Measurements from ENCODE around the gene ADISSP.

The ADISSP gene

DNA sequence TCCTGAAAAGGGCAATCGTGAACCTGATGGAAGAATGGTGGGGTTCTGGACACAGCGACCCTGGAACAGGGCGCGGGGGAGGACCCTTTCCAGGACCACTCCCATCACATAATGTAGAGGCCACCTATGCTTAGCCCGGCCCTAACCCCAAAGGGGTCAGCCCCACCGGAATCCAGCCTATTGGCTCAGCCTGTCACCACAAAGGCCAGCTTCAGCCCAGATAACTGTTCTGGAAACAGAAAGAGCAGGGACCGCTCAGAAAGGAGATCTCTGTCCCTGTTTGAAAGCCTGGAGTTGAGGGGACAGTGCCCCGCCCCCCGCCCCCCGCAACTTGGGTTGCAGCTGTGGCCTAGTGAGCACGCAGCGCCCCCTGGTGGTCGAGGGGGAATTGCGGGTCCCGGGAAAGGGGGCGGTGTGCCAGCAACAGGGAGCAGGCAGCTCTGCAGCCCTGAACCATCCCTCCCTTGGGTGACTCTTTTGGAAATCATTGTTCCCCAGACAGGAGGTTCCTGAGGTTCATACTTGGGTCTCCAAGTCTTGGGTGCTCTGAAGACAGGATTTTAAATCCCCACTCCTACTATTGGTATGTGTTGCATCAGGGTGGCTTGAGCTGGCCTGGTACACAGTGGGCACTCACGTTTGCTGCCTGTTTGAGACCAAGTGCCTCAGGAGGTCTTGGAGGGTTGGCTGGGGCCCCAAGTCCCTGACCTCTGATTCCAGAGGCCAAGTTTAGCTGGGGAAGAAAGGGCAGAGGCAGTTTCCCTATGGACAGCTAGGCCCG, 56.7 kb downstream of the ADISSP start:
- Histone ChIP-seq H3K9me3 (ENCODE audit: control insufficient read depth, insufficient read depth, low read depth, low read length) (no peaks in the 10 kb centered on the region), H3K4me3 (ENCODE audit: low read depth, low read length) (no peak overlapping the region), H3K4me1 (ENCODE audit: control insufficient read depth, insufficient read depth, low read length) (no peaks in the 10 kb centered on the region), H3K27ac (ENCODE audit: extremely low read depth, low read depth, low read length) (no peak overlapping the region), H3K36me3 (ENCODE audit: control insufficient read depth in 2 of 2, insufficient read depth in 1 of 2, low read length in 2 of 2) (no peaks in the 10 kb centered on the region)
- ChIA-PET CTCF (interaction anchor here (0.6 to 3.2 kb wide), 62 partner anchors 9 to 1601 kb away, joined by 3 to 94 read pairs (median 5); partner anchors contain the start of genes ADAM33, ADISSP, AP5S1 and SPEF1), POLR2A (interaction anchor here (0.6 to 2.1 kb wide), 5 partner anchors 21 to 503 kb away, joined by 3 to 8 read pairs (median 4); partner anchors contain the start of genes ADISSP, HSPA12B and SPEF1)
- TF ChIP-seq, protein P1, sequence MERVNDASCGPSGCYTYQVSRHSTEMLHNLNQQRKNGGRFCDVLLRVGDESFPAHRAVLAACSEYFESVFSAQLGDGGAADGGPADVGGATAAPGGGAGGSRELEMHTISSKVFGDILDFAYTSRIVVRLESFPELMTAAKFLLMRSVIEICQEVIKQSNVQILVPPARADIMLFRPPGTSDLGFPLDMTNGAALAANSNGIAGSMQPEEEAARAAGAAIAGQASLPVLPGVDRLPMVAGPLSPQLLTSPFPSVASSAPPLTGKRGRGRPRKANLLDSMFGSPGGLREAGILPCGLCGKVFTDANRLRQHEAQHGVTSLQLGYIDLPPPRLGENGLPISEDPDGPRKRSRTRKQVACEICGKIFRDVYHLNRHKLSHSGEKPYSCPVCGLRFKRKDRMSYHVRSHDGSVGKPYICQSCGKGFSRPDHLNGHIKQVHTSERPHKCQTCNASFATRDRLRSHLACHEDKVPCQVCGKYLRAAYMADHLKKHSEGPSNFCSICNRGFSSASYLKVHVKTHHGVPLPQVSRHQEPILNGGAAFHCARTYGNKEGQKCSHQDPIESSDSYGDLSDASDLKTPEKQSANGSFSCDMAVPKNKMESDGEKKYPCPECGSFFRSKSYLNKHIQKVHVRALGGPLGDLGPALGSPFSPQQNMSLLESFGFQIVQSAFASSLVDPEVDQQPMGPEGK (tag by site-specific recombination; IDR thresholded peaks at IDR 0.05) = peak; percentile 64; the same call in 1 of the 2 replicates
- TF ChIP-seq TCF7L2 (IDR thresholded peaks at IDR 0.05; ENCODE audit: borderline replicate concordance, low read depth, low read length) (no peak), ZNF549 (tag by site-specific recombination; IDR thresholded peaks at IDR 0.05) (no peak), ZNF341 (tag by site-specific recombination; IDR thresholded peaks at IDR 0.05; ENCODE audit: low read depth) (peak; percentile 45; the same call in 1 of the 2 replicates), ZFHX2 (tag by site-specific recombination; conservative IDR thresholded peaks at IDR 0.05) (0 out of 2 replicates have a peak, but pooled peaks have one; percentile 35), OSR2 (tag by site-specific recombination; IDR thresholded peaks at IDR 0.05) (no peak), GLIS1 (tag by site-specific recombination; IDR thresholded peaks at IDR 0.05) (peak; percentile 71), ZNF654 (tag by site-specific recombination; IDR thresholded peaks at IDR 0.05; ENCODE audit: low read depth) (peak; percentile 55), ZNF837 (tag by site-specific recombination; IDR thresholded peaks at IDR 0.05) (no peak), ZNF585B (tag by site-specific recombination; IDR thresholded peaks at IDR 0.05) (no peak), ZXDB (tag by site-specific recombination; IDR thresholded peaks at IDR 0.05) (no peak), ZNF37A (tag by site-specific recombination; IDR thresholded peaks at IDR 0.05) (no peak), HOXA7 (CRISPR knock-in tag; IDR thresholded peaks at IDR 0.05; ENCODE audit: borderline replicate concordance) (no peak), ZNF626 (tag by site-specific recombination; IDR thresholded peaks at IDR 0.05) (no peak), SCRT2 (tag by site-specific recombination; IDR thresholded peaks at IDR 0.05) (peak; percentile 80), ZNF76 (tag by site-specific recombination; IDR thresholded peaks at IDR 0.05; ENCODE audit: borderline replicate concordance, low read depth) (no peak), ZNF596 (tag by site-specific recombination; IDR thresholded peaks at IDR 0.05) (no peak), SP7 (tag by site-specific recombination; IDR thresholded peaks at IDR 0.05) (0 out of 2 replicates have a peak, but pooled peaks have one; percentile 27), KLF9 (tag by site-specific recombination; IDR thresholded peaks at IDR 0.05; ENCODE audit: low read depth) (peak; percentile 86), SP3 (tag by site-specific recombination; IDR thresholded peaks at IDR 0.05) (peak; percentile 47)
- TF ChIP-seq, protein P2, sequence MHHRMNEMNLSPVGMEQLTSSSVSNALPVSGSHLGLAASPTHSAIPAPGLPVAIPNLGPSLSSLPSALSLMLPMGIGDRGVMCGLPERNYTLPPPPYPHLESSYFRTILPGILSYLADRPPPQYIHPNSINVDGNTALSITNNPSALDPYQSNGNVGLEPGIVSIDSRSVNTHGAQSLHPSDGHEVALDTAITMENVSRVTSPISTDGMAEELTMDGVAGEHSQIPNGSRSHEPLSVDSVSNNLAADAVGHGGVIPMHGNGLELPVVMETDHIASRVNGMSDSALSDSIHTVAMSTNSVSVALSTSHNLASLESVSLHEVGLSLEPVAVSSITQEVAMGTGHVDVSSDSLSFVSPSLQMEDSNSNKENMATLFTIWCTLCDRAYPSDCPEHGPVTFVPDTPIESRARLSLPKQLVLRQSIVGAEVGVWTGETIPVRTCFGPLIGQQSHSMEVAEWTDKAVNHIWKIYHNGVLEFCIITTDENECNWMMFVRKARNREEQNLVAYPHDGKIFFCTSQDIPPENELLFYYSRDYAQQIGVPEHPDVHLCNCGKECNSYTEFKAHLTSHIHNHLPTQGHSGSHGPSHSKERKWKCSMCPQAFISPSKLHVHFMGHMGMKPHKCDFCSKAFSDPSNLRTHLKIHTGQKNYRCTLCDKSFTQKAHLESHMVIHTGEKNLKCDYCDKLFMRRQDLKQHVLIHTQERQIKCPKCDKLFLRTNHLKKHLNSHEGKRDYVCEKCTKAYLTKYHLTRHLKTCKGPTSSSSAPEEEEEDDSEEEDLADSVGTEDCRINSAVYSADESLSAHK (tag by site-specific recombination; IDR thresholded peaks at IDR 0.05) = no peak
- TF ChIP-seq, protein P3, sequence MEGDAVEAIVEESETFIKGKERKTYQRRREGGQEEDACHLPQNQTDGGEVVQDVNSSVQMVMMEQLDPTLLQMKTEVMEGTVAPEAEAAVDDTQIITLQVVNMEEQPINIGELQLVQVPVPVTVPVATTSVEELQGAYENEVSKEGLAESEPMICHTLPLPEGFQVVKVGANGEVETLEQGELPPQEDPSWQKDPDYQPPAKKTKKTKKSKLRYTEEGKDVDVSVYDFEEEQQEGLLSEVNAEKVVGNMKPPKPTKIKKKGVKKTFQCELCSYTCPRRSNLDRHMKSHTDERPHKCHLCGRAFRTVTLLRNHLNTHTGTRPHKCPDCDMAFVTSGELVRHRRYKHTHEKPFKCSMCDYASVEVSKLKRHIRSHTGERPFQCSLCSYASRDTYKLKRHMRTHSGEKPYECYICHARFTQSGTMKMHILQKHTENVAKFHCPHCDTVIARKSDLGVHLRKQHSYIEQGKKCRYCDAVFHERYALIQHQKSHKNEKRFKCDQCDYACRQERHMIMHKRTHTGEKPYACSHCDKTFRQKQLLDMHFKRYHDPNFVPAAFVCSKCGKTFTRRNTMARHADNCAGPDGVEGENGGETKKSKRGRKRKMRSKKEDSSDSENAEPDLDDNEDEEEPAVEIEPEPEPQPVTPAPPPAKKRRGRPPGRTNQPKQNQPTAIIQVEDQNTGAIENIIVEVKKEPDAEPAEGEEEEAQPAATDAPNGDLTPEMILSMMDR (tag by site-specific recombination; IDR thresholded peaks at IDR 0.05) = peak; percentile 88
- TF ChIP-seq, protein P4, sequence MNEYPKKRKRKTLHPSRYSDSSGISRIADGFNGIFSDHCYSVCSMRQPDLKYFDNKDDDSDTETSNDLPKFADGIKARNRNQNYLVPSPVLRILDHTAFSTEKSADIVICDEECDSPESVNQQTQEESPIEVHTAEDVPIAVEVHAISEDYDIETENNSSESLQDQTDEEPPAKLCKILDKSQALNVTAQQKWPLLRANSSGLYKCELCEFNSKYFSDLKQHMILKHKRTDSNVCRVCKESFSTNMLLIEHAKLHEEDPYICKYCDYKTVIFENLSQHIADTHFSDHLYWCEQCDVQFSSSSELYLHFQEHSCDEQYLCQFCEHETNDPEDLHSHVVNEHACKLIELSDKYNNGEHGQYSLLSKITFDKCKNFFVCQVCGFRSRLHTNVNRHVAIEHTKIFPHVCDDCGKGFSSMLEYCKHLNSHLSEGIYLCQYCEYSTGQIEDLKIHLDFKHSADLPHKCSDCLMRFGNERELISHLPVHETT (tag by site-specific recombination; IDR thresholded peaks at IDR 0.05) = no peak
- TF ChIP-seq, protein P5, sequence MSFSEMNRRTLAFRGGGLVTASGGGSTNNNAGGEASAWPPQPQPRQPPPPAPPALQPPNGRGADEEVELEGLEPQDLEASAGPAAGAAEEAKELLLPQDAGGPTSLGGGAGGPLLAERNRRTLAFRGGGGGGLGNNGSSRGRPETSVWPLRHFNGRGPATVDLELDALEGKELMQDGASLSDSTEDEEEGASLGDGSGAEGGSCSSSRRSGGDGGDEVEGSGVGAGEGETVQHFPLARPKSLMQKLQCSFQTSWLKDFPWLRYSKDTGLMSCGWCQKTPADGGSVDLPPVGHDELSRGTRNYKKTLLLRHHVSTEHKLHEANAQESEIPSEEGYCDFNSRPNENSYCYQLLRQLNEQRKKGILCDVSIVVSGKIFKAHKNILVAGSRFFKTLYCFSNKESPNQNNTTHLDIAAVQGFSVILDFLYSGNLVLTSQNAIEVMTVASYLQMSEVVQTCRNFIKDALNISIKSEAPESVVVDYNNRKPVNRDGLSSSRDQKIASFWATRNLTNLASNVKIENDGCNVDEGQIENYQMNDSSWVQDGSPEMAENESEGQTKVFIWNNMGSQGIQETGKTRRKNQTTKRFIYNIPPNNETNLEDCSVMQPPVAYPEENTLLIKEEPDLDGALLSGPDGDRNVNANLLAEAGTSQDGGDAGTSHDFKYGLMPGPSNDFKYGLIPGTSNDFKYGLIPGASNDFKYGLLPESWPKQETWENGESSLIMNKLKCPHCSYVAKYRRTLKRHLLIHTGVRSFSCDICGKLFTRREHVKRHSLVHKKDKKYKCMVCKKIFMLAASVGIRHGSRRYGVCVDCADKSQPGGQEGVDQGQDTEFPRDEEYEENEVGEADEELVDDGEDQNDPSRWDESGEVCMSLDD (tag by site-specific recombination; IDR thresholded peaks at IDR 0.05) = peak; percentile 92
- TF ChIP-seq, protein P6, sequence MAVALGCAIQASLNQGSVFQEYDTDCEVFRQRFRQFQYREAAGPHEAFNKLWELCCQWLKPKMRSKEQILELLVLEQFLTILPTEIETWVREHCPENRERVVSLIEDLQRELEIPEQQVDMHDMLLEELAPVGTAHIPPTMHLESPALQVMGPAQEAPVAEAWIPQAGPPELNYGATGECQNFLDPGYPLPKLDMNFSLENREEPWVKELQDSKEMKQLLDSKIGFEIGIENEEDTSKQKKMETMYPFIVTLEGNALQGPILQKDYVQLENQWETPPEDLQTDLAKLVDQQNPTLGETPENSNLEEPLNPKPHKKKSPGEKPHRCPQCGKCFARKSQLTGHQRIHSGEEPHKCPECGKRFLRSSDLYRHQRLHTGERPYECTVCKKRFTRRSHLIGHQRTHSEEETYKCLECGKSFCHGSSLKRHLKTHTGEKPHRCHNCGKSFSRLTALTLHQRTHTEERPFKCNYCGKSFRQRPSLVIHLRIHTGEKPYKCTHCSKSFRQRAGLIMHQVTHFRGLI (tag by site-specific recombination; IDR thresholded peaks at IDR 0.05) = no peak
